OCI-LY7 (cell line): Measurements from ENCODE around the gene DDX5. TPM values are rescaled to one million over a fixed set of nuclear protein-coding genes. Genes with fewer than 3 reads are reported as not detected.

Experiments used
- BruUV-seq: library from RNA; stranded (reverse); fragments of 400-500 nt; replicated peaks from 2 replicates; lab custom pipeline; 2021; lab: Mats Ljungman, UMichigan
- CTCF ChIA-PET: fragments of 300-600 bp; sonication (Branson Sonifier 250); formaldehyde crosslinking; loops from one replicate; lab custom pipeline; 2022; ENCODE audit warnings: antibody characterized with exemption; ENCODE audit not compliant: unreplicated experiment; lab: Charles Lee
- POLR2A ChIA-PET: fragments of 300-600 bp; sonication (Branson Sonifier 250); formaldehyde crosslinking; loops from one replicate; lab custom pipeline; 2022; ENCODE audit warnings: antibody characterized with exemption; lab: Charles Lee
- DNase-seq: peaks from one replicate; pipeline ENCODE4 v3.0.0-alpha.2; 2015; ENCODE audit warnings: low spot score
- H2AFZ ChIP-seq: fragments of 200-600 bp; sonication (generic), shearing (Covaris generic); 2 replicates; pipeline ENCODE4 v1.6.1; 2014; ENCODE audit warnings: mild to moderate bottlenecking, antibody characterized with exemption, low read length, moderate library complexity
- H3K27ac ChIP-seq: fragments of 200-600 bp; sonication (generic); 2 replicates; pipeline ENCODE4 v1.5.1; 2014; ENCODE audit warnings: mixed run types, low read depth, mild to moderate bottlenecking, moderate library complexity, low read length, inconsistent platforms; ENCODE audit not compliant: poor library complexity, severe bottlenecking
- H3K36me3 ChIP-seq: fragments of 200-600 bp; sonication (generic); 2 replicates; pipeline ENCODE4 v1.6.1; 2014; ENCODE audit warnings: mild to moderate bottlenecking, antibody characterized with exemption, low read length, moderate library complexity, mixed read lengths; ENCODE audit not compliant: insufficient read depth
- H3K4me1 ChIP-seq: fragments of 200-600 bp; sonication (generic); 2 replicates; pipeline ENCODE4 v1.5.1; 2014; ENCODE audit warnings: mild to moderate bottlenecking, low read length; ENCODE audit not compliant: insufficient read depth, poor library complexity, severe bottlenecking
- H3K4me2 ChIP-seq: fragments of 200-600 bp; sonication (generic); 2 replicates; pipeline ENCODE4 v1.6.1; 2014; ENCODE audit warnings: mild to moderate bottlenecking, low read length
- H3K4me3 ChIP-seq: fragments of 200-600 bp; sonication (generic); 2 replicates; pipeline ENCODE4 v1.5.1; 2014; ENCODE audit warnings: mild to moderate bottlenecking, low read depth, low read length; ENCODE audit not compliant: poor library complexity, severe bottlenecking
- H3K79me2 ChIP-seq: fragments of 200-600 bp; sonication (generic); 2 replicates; pipeline ENCODE4 v1.6.1; 2016; ENCODE audit warnings: low read depth, mild to moderate bottlenecking, low read length, moderate library complexity, mixed read lengths; ENCODE audit not compliant: insufficient read depth
- H3K9me2 ChIP-seq: fragments of 200-600 bp; sonication (generic); 2 replicates; pipeline ENCODE4 v1.6.1; 2016; ENCODE audit warnings: mild to moderate bottlenecking, low read length, mixed read lengths; ENCODE audit not compliant: insufficient read depth
- H3K9me3 ChIP-seq: fragments of 200-600 bp; sonication (generic); 2 replicates; pipeline ENCODE4 v1.6.1; 2014; ENCODE audit warnings: mild to moderate bottlenecking, mixed run types, low read length, mixed read lengths
- H4K20me1 ChIP-seq: fragments of 200-600 bp; sonication (generic); 2 replicates; pipeline ENCODE4 v1.6.1; 2014; ENCODE audit warnings: mild to moderate bottlenecking, antibody characterized with exemption, low read length, moderate library complexity, mixed read lengths; ENCODE audit not compliant: insufficient read depth
- CTCF ChIP-seq: fragments of 200-600 bp; sonication (generic); conservative IDR thresholded peaks from 2 replicates; pipeline ENCODE4 v1.5.1; 2014; ENCODE audit warnings: mild to moderate bottlenecking, antibody characterized with exemption, low read length, moderate library complexity, mixed read lengths
- EZH2phosphoT487 ChIP-seq: fragments of 200-600 bp; sonication (generic); IDR thresholded peaks from 2 replicates; pipeline ENCODE4 v1.6.1; 2018; ENCODE audit warnings: low read depth, borderline replicate concordance, mild to moderate bottlenecking, mixed run types, antibody characterized with exemption, low read length, moderate library complexity, mixed read lengths
- intact Hi-C: fragments of 100-400 bp; cut with micrococcal nuclease; formaldehyde crosslinking; loops from one replicate; pipeline ENCODE4 v1.10.0; 2022; ENCODE audit not compliant: unreplicated experiment
- total RNA-seq, 2 experiments: library from RNA; depleted of rRNA in 1 of 2; stranded (reverse); fragments of >200 nt in 1 of 2; shearing (Covaris generic) in 1 of 2; gene quantifications; 2 replicates each; pipeline ENCODE4 v1.2.3, GENCODE V29; 2014 to 2022

DDX5 gene
- total RNA-seq, 2 experiments from 2014 or later, result 362 to 815 TPM

- H3K9me2 ChIP-seq, result no peaks in the 10 kb centered on the region
- no peak overlapping the region for H3K27ac ChIP-seq
- no peak overlapping the region for H3K4me3 ChIP-seq
- no peak for DNase-seq
- H2AFZ ChIP-seq, result no peak overlapping the region
- peak overlapping the region; percentile 96; the same call in 1 of the 2 replicates for H3K4me2 ChIP-seq
- ChIA-PET POLR2A (interaction anchor here (0.6 kb wide), 1 partner anchor 29 kb away, joined by 4 read pairs; no protein-coding TSS in a partner anchor), CTCF (interaction anchor here (0.6 kb wide), 1 partner anchor 422 kb away, joined by 3 read pairs; no protein-coding TSS in a partner anchor)
- peaks cover 83% of the 10 kb centered on the region for H3K36me3 ChIP-seq
- intact Hi-C loops, result no loop called here
- no peaks in the 10 kb centered on the region for H3K9me3 ChIP-seq
- TF ChIP-seq CTCF (no peak), EZH2phosphoT487 (no peak)
- peaks cover 59% of the 10 kb centered on the region for H4K20me1 ChIP-seq
- H3K4me1 ChIP-seq, result peaks cover 66% of the 10 kb centered on the region
- TSS peak; percentile 38 for BruUV-seq
- peaks cover 91% of the 10 kb centered on the region for H3K79me2 ChIP-seq
Measured at GRCh38 chr17:64503341-64503740, 2.7 kb downstream of the DDX5 start.

GRCh38 chr17:64502809-64503208, 3.3 kb downstream of the DDX5 start:
- Histone ChIP-seq H3K79me2 (peaks cover 87% of the 10 kb centered on the region), H2AFZ (no peak overlapping the region), H3K4me2 (no peak overlapping the region), H3K9me3 (no peaks in the 10 kb centered on the region), H3K36me3 (peaks cover 83% of the 10 kb centered on the region), H3K9me2 (no peaks in the 10 kb centered on the region), H3K27ac (no peak overlapping the region), H4K20me1 (peaks cover 58% of the 10 kb centered on the region), H3K4me1 (peaks cover 66% of the 10 kb centered on the region), H3K4me3 (no peak overlapping the region)
- TF ChIP-seq CTCF (no peak), EZH2phosphoT487 (no peak)
- ChIA-PET CTCF (interaction anchor here (0.6 kb wide), 1 partner anchor 421 kb away, joined by 3 read pairs; no protein-coding TSS in a partner anchor), POLR2A (interaction anchor here (0.6 kb wide), 1 partner anchor 30 kb away, joined by 4 read pairs; no protein-coding TSS in a partner anchor)
- DNase-seq, result no peak
- BruUV-seq, result no TSS peak
- intact Hi-C loops, result no loop called here

GRCh38 chr17:64502021-64502420, 4.1 kb downstream of the DDX5 start:
- H3K4me2 ChIP-seq, result no peak overlapping the region
- intact Hi-C loops, result no loop called here
- CTCF ChIA-PET, result no interaction called here
- H3K36me3 ChIP-seq, result peaks cover 84% of the 10 kb centered on the region
- H3K9me2 ChIP-seq, result no peaks in the 10 kb centered on the region
- H3K9me3 ChIP-seq, result no peaks in the 10 kb centered on the region
- POLR2A ChIA-PET, result interaction anchor here (0.7 kb wide), 1 partner anchor 20 kb away, joined by 3 read pairs; no protein-coding TSS in a partner anchor
- H3K27ac ChIP-seq, result no peak overlapping the region
- no TSS peak for BruUV-seq
- H4K20me1 ChIP-seq, result peaks cover 55% of the 10 kb centered on the region
- no peak for TF ChIP-seq CTCF
- TF ChIP-seq EZH2phosphoT487, result no peak
- no peak overlapping the region for H3K4me3 ChIP-seq
- DNase-seq, result no peak
- peaks cover 71% of the 10 kb centered on the region for H3K4me1 ChIP-seq
- peaks cover 79% of the 10 kb centered on the region for H3K79me2 ChIP-seq
- no peak overlapping the region for H2AFZ ChIP-seq
